GM12872 (cell line): ENCODE results near the gene NPPA.

Experiments
- TF ChIP-seq, protein P1 (sequence below): IDR thresholded peaks from 3 replicates; pipeline ENCODE4 v1.5.1; 2011; ENCODE audit warnings: low read depth, mild to moderate bottlenecking, low read length, moderate library complexity; ENCODE audit not compliant: insufficient read depth

NPPA gene

DNA sequence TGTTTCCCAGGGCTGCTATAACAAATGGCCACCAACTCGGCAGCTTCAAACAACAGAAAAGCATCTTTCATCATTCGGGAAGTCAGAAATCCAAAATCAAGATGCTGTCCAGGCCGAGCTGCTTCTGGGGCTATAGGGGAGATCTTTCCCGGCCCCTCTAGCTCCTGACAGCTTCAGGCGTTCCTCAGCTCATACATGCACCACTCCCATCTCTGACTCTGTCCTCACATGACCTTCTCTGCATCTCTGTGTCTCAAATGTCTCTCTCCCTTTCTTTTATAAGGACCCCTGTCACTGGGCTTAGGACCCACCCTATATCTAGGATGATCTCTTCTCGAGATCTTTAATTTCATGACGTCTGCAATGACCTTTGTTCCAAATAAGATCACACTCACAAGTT is 25.0 kb upstream of the NPPA start:
- TF ChIP-seq, protein P1, sequence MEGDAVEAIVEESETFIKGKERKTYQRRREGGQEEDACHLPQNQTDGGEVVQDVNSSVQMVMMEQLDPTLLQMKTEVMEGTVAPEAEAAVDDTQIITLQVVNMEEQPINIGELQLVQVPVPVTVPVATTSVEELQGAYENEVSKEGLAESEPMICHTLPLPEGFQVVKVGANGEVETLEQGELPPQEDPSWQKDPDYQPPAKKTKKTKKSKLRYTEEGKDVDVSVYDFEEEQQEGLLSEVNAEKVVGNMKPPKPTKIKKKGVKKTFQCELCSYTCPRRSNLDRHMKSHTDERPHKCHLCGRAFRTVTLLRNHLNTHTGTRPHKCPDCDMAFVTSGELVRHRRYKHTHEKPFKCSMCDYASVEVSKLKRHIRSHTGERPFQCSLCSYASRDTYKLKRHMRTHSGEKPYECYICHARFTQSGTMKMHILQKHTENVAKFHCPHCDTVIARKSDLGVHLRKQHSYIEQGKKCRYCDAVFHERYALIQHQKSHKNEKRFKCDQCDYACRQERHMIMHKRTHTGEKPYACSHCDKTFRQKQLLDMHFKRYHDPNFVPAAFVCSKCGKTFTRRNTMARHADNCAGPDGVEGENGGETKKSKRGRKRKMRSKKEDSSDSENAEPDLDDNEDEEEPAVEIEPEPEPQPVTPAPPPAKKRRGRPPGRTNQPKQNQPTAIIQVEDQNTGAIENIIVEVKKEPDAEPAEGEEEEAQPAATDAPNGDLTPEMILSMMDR = no peak

DNA sequence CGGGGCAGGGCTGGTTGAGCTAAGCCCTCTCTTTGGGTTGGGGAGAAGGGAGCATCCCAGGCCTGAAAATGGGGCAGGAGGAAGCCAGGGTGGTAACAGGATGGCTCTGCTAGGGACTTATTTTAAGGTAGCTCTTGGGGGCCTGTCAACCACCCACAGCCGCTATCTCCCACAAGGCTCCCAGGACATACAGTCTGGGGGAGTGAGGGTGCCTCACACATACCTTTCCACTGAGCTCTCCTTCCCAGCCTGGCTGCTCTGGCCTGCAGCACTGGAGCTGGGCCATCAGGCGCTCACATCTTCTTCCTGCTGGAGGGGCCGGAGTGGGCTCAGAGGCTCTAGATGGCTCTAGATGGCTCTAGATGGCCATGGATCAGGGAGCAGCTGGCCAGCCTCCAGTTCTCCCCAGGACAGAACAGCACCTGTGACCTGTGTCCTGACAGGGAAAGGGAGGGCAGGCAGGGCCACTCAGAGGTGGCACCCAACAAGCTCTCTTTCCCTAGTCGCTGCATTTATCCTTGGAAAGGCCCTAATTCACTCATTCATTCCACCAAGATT is 22.1 kb upstream of the NPPA start:
- TF ChIP-seq, protein P1 = no peak

DNA sequence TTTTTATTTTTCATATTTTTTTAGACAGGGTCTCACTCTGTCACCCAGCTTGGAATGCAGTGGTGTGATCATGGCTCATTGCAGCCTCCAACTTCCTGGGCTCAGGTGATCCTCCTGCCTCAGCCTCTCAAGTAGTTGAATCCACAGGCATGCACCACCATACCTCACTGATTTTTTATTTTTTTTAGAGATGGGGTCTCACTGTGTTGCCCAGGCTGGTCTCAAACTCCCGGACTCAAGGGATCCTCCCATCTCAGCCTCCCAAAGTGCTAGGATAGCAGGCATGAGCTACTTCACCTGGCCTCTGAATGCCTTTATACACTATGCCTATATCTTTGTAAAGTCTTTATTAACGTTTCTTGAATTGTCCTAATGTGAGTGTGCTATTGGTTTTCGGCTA is 21.5 kb upstream of the NPPA start:
- TF ChIP-seq, protein P1 = no peak

DNA sequence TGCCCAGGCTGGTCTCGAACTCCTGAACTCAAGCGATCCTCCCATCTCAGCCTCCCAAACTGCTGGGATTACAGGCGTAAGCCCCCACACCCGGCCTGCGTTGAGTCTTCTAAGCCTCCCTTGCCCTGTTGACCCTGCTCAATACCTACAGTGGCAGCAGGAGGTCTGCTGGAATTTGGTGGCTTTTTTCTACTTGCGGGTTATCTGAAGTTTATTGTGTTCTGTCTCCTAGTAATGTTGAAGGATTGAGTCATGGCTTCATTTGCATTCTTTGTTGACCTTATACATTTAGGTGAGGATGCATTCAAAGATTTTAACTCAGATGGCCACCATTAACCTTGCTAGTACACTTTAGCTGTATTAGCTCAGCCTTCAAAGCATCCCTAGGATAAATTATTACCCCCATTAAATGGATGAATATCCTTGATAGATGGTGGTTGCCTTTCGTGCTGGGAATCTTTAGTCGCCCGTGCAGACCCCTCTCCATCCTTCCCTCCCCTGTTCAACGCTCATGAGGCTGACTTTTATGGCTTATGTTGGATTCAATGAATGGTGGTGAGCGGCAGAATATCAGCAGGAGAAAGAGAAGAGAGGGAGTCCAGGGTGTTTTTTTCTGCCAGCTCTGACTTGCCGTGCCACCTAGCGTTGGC is 20.9 kb upstream of the NPPA start:
- TF ChIP-seq, protein P1 = no peak

DNA sequence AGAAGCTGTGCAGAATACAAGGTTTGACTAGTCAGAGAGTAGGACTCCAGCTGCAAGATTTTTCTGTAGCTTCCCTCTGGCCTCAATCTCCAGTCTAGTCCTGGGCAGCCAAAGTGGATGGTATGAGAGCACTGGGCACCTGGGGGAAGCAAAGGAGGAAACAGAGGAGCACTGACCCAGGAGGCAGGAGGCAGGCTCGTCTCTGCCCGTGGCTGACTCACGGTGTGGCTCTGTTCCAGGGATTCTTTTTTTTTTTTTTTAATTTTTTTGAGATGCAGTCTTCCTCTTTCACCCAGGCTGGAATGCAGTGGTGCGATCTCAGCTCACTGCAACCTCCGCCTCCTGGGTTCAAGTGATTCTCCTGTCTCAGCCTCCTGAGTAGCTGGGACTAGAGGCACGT is 15.3 kb upstream of the NPPA start:
- TF ChIP-seq, protein P1 = no peak

DNA sequence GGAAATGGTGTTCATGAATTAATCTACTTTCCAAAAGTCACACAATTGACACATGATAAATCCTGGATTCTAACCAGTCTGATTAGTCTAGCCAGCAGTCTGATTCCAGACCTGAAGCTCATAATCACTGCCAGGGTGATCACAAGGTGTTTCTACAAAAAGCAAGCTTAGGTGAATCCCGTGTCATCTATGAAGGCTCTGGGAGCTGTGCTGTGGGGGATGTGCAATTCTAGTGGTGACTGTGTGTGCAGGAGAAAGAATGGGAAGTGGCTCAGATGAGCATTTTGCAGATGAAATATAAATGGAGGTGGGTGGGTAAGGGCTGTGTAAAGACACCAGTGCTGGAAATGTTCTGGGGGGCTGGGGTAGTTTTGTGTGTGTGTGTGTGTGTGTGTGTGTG is 13.0 kb upstream of the NPPA start:
- TF ChIP-seq, protein P1 = no peak

DNA sequence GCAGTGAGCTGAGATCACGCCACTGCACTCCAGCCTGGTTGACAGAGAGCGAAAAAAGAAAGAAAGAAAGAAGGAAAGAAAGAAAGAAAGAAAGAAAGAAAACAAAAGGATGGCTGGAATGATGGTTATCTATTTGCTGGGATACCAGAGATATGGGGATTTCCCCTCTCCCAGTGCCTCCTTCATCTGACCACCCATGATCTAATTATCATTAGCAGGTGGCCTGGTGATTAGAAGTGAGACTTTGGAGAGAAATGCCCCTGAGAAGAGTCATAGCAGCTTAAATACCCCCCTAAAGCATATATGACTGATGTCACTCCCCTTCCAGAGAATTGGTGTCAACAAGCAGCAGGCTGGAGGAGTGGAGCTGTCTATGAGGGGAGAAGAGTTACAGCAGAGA is 12.5 kb upstream of the NPPA start:
- TF ChIP-seq, protein P1 = no peak
